Stimulated activated CD4-positive, alpha-beta T cell treated with anti-CD3 and anti-CD28 coated beads, Interleukin-12 subunit alpha, Interleukin-12 subunit beta, amount 100 ng/mL, for 4 hours (primary cell): Measurements from ENCODE around the gene NRM.
"Not testable (repeated sequence)": the region's sequence is repeated elsewhere in the genome, so short reads cannot be mapped to it uniquely, and the experiment has no call there.

Source experiments
- DNase-seq: peaks from one replicate; pipeline ENCODE4 v3.0.0-alpha.2; 2020

Gene NRM

DNA sequence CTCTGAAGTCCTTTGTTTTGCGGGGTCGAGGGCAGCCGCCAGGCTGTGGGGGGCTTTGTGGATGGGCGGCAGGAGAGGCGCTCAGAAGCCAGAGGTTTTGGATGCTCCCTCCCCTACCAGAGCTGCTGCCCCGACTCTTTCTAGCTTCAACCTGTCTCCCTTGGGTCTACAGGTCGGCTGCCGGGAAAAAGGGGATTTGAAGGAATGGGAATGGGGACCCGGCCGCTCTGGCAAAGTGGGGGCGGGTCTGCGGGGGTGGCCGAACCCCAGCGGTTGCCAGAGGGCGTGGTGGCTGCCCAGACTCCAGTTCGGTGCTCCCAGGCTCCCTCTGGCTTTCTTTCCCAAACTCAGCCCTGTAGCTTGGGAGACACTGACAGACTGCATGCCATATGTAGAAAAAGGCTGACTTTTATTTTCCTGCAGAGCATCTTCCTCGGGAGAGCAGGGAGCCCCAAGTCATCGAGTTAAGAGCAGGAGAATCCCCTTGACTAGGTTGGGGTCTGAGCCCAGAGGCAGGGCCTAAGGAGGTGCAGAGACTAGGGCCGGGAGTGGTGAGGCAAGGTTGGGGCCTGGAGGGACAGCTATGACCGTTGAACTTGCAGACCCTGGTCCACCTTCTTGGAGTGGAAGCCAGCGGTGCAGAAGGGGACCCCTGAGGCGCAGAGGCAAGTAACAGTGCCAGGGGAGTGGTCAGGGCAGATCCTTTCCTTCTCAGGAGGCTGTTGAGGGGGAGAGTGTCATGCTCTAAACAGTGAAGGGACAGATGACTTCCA lies 2.9 kb downstream of the NRM start:
- DNase-seq = no peak

DNA sequence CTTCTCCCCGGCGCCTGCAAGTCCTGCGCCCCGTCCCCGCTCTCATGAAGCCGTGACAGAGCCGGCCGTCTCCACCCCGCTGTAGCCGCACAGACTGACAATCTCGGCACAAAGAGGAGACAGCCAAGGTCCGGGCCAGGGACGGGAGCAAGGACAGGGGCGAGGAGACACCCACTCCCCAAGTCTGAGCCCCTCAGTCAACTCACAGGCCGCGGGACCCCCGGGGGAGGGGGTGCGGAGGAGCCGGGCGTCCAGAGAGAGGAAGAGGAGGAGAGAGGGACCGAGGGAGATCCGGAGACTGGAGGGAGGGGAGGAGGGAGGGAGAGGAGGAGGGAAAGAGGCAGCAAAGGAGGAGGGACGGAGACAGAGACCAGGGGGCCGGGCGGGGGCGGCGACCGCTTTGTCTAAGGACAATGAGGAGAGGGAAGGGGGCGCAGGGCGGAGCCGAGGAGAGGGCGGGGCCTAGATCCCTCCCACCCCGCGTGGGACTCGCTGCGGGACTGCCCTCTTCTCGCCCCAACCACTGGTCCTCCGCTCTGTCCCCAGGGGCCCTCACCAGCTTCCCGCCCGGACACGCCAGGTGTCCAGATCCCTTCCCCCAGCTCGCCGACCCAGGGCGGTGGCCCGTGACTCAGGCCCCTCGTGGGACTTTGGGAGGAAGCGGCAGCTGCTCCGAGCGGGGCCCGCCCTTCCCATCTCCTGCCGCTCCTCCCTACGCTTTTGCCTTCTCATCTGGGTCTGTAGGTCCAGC lies 3.7 kb downstream of the NRM start:
- peak; percentile 84 for DNase-seq

DNA sequence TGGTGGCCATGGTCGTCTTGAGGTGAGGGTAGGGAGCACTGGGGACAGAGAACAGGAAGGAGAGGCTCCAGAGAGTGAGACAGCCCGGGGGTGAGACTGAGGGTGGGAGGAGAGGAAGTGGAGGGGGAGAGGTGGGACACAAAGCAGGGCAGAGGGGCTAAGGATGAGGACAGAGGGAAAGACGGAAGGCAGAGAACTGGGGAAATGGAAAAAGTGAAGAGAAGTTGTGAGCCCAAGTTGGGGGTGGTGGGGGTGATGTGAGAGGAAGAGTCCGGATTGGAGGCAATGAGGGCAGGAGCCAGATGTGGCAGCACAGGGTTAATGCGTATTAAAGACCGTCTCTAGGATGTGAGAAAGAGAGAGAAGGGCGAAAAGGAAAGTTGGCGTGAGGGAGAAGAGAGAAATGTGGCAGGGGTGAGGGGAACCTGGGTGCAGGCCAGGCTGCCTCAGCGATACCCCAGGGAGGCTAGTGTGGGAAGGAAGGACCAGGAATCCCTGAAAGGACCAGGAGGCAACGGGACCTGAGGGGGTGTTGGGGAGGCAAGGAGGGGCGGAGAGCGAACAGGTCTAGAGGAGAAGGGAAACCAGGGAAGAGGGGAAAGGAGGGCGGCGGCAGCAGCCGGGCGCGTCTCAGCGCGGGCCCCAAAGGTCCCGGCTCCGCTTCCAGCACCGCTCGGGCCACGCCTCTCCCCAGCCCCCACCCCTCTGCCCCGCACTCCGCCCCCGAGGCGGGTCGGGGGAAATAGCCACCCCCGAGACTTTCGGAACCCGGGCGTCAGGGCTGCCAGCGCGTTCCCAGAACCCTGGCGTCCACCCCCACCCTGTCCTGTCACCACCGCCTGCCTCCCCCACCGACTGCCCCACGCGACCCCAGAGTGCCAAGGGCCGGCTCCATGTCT lies 4.5 kb downstream of the NRM start, which contains the start of gene PPP1R18:
PPP1R18 (minus strand) TSS at position 637 of the 899 bp plus-strand sequence; CDS start at position 10, 627 bp downstream.
- peak; percentile 88 for DNase-seq

DNA sequence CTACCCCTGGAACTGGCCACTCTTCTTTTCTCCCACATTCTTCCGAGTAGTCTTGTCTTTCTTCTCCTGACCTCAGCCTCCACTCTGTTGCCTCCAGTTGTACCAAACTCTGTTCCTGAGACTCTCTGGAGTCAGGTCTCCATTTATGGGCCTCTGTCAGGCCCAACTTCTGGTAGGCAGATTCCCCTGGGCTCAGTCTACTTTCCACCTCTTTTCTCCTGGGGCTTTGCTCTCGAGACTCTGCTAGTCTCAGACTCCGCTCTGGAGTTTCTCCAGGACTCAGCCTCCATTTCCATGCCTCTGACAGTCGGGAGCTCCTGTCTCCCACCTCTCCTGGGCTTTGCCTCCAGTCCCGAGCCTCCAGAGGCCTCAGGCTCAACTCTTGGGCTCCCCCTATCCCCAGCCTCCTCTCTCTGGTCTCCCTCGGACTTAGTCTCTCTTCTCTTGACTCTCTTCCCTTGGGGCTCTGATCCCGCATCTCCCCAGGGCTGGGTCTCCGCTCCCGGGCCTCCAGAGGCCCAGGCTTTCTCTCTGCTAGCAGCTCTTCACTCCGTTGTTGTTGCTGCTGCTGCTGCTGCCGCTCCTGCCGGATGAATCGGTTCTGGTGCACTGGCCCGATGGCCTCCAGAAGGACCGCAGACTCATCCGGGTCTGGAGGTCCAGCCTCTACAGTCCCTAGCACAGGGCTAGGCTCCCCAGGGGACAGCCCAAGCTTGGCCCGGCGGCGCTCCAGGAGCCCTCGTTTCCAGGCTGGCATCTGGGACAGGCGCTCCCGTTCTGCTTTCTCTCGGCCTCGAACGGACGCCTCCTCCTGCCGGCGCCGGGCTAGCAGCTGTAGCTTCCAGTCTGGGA lies 5.4 kb downstream of the NRM start:
- no peak for DNase-seq

DNA sequence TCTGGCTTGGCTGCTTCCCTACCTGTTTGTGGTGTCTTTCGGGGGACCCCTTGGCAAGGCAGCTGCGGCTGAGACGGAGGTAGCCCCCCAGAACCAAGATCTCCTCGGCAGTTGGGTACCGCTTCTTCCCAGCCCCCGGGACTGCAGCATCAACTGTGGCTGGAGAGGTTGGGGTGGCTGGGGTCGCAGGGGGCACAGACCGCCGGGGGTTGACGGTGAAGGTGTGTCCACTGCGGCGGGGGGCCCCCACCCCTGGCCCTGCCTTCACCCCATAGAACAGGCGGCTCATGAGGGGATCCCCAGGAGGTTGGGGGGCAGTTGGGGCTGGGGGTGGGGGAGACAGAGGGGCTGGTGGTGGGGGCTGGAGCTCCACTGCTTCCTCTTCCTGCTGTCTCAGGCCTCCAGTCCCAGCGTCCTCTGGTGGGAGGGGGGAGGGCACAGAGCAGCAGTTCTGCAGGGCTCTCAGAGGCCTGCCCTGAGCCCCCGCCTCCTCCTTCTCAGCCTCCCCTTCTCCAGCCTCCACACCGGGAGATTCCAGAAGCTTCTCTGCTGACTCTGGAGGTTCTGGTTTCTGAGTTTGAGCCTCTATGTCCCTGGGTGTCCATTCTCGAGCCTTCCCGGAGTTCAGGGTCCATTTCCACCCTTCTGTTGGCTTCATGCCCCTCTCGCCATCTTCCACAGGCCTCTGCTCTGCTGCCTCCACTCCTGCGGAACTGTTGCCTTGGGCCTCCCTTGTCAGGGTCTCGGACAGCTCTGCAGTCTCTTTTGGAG lies 6.2 kb downstream of the NRM start:
- DNase-seq = peak; percentile 64

DNA sequence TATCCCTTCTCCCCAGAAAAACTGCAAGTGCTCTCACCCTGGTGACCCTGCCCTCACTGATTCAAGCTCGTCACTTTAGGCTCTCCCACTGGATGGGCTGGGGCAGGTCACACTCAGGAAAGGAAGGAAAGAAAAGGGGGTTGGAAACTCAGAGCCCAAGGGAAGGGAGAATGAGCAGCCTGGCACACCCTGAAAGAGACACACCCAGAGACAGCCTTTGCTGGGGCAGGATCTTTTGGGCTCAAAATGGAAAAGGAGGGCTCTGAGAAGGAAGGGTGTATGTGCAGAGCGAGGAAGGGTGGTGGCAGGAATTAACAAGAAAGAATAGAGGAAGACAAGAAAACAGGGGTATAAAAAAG lies 6.8 kb downstream of the NRM start:
- DNase-seq = no peak

DNA sequence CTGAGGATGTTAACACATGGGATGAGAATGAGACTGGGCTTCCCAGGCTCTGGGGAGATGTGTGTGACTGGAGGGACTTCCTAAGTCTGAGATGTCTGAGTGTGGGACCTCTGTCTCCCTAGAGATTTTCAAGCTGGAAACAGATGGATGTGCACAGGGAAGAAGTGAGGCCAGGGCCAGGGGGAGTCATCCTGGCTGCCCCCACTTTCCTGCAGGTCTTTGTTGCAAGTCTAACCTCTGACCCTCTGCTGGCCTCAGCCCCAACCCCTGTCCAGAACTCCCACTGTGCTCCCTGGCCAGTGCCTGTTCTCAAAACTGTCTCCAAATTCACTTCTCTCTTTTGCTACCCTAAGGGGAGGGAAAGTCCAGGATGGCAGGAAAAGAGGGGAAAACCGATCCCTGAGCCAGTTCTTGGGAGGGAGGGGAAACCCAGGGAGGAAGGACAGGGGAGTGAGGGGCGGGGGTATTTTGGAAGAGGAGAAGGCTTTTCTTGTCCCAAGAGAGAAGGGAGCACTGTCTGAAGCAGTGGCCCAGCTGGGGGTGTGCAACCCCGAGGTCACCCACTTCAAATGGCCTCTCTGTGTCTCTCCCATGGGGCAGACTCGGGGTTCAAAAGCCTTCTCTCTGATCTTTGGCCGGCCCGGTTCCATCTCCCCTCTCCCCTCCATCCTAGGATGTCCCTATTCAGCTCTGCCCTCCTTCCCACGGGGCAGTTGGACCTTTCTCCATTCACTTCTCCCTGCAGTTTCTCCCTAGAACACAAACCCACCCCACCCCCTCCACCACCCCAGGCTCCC lies 7.4 kb downstream of the NRM start:
- DNase-seq = no peak

DNA sequence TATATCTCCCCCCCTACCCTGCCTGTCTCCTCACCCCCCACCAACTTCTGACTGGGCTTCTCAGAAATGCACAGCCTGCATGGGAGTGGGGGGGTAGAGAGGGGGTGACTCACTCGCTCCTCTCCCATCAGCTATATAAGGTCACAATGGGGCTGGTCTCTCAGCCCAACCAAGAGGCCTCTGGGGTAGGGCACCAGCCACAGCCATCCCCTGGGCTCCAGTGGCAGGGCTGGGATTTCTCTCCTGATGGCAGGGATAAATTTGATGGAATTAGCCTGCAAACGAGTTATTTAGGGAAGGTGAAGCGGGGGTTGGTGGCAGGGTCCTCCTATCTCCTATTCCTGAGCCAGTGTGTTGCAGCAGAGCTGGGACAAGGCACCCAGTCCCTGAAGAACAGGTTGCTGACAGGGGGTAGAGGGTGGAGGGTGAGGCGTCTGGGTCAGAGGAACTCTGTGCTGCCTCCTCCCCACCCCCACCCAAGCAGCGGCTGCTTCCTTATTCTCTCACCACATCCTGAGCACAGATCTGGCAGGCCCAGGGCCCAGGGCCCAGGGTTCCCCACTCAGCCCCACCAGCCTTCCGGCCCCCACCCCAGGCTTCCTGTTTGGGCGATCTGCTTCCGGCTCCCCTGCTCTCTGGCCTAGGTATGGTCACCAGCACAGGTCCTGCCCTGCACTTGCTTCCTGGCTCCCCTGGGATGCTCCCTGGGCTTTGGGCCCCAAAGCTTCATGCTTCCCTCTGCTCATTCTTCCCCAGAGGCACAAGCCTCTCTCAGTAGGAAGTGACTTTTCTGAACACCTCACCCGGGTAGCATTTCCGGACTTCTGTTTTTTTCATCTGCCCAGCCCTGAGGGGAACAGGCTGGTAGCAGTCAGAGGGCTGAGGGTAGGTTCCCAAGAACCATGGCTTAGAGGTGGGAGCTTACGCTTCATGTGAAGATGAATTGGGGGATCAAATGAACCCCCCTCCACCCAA lies 8.4 kb downstream of the NRM start:
- DNase-seq = peak; percentile 75

DNA sequence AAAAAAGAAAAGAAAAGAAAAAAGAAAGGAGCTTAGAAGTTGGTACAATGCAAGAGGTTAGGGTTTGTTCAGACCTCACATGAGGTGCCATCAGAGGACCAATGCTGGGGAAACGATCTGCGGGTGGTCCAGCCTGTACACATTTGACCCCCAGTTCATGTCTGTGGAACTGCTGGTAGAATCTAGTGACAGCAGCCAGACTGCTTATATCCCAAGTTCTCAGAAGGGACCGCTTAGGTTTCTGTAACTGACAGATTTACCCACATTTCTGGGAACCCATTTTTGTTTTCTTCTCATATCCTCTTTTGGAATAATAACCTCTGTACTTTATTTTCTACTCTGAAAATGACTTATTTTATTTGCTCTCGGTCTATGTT lies 9.0 kb downstream of the NRM start:
- DNase-seq = no peak

DNA sequence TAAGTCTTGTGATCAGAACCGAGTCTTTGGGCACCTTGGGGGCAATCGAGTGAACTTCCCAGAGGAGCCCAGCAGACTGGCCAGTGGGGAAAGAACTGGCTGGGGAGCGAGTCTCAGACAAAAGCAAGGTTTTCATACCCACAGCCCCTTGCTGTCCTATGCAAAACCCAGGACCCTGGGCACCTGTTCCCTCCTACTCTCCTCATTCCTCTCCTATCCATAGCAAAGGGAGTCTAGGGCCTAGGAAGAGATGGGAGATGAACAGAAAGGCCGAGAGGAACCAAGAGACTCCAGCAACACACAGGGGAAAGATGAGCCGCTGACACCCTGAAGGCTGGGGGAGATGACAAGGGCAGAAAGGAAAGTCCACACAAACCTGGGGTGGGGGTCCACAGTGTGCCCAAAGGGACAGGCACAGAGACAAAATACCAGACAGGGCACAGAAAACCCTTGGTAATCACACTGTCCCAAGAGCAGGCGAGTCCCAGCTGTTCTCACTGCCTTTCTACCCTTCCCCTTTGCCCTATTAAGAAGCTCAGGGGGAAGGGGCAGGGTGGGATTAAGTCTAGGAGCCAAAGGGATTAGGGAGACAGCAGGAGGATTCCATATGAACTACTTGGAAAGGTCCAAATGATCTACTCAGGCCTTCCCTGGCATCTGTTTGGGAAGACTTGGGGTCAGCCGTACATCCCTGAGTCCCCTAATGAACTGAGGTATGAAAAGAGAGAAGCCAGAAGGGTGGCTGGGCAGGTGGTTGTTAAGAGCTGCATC lies 10.8 kb downstream of the NRM start:
- no peak for DNase-seq

DNA sequence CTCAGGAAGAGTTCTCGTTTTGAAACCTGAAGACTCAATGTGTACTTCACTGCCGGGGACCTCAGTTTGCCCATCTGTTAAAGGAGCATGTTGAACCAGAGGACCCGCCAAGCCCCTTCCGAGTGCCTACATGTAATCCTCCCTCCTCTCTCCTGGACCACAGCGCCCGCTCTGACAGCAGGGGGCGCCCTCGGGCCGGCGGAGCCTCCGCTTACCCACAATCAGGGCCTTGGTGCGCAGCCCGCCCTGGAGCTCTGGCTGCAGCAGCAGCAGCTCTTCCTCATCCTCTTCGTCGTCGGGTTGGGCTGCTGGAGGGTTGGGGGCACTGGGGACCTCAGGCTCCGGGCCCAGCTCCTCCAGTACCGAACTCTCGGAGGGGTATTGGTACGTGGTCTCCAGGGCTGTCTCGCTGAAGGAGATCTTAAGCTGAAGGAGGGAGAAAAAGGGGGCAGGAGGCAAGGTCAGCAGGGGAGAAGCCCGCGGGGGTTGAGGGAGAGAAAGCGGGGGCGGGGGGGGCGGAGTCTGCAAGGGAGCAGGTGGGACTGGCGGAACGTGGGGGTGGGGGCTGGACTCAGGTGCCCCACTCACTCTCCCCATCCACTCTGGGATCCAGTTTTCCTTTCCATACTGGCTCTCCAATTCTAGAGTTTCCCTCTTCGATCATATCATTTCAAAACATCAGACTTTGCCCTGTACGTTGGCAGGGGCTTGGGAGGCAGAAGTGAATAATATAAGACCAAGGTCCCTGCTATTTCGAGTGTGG lies 11.6 kb downstream of the NRM start:
- peak; percentile 91 for DNase-seq

DNA sequence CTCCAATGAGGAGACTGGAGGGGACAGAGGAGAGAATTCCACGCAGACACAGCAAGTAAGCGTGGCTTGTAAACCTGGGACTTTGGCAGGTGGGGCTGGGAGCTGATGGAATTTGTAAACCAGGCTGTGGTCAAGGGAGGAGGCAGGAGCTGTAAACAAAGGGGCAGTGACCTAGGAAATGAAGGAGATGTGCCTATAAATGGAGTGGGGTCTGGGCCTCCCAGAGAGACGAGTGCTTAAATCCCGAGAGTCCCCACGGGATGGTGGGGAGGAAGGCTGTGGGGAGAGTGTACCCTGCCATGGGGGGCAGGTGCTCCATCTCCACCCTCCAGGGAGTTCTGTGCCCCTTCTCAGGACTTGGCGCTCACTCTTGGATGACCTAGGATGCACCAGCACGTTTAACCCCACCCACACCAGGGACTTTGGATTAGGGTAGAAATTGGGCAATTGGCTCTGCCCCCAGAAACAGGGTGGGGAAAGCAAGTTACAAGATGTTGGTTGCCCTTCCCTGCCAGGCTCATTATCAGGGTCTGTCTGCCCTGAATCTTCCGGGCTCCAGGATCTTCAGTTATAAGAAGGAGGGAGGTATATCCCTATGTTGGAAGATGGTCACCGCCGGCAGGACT lies 14.0 kb downstream of the NRM start:
- no peak for DNase-seq

DNA sequence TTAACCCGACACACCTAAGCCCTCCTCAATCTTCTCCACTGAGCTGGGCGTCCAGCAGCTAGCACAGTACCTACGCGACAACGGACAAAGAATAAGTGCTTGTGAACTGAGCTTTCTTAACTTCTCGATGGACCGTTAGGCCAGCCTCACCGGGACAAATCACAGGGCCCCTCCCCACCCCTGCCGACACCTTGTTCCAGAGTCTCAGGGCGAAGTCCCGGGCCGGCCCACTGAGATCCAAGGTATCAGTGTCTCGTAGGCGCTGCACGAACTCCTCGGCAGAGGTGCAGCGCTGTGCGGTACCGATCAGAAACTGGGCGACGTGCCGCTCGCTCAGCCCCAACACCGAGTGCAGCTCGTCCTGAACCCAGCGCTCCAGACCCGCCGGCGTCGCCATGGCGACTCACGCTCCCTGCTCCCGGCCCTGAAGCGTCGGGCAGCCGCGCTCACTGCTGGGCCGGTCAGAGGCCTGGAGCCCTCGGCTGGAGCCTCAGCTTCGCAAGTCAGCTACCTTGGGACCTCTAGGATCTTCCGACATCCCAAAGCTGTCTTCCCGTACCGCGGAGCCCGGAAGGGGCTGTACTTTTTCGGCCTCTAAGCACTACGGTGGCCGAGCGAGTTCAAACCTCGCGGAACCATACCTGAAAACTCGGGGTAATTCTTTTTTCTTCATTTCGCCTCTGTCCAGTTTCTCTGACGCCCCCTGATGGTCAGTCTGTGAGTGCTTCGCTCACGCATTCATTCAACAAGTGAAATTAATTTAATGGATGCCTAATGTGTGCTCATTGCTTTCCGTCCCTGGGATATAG lies 18.1 kb downstream of the NRM start, which contains the start of gene DHX16:
DHX16 (minus strand) TSS at position 562 of the 809 bp plus-strand sequence; CDS start at position 397, 165 bp downstream.
- DNase-seq = peak; percentile 85

DNA sequence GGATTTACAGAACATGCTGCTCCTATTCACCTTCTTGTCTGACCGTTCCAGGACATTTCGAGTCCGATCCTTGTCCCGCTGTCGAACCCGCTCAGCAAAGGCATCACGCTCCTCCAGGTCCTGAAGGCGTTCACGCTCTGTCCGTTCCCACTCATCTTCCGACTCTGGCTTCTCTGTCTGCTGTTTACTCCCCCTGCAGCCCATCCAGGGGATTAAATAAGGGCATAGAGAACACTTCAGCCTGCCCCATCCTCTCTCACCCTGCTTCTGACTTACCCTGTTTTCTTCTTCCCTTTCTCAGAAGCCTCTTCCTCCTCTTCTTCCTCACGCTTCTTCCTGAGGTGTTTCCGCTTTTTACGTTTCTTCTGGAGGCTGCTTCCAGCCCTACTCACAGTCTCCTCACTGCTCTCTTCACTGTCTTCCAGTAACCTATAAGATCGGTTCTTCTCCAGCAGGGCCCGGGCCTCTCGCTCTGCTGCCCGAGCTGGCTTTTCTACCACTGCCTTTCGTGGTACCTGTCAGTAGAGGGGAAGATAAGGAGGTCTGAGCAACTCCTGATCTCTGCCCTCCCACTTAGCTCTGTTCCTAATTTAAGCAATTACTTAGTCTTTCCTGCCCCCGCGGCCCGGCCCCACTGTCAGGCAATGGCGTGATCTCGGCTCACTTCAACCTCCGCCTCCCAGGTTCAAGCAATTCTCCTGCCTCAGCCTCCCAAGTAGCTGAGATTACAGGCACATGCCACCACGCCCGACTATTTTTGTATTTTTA lies 19.8 kb downstream of the NRM start:
- DNase-seq = no peak

DNA sequence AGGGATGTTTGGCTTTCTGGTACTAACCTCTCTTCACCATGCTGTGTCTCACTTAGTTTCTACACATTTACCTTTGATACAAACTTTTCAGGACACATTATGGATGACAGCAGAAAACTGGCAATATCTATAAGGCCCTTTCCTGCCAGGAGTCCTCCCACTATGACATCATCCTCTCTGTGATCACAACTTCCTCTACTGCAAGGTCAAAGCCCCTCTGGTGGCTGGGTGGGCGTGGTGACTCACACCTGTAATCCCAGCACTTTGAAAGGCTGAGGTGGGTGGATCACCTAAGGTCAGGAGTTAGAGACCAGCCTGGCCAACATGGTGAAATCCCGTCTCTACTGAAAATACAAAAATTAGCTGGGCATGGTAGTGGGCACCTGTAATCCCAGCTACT lies 24.5 kb downstream of the NRM start:
- not testable (repeated sequence) for DNase-seq
